Stimulated activated CD4-positive, alpha-beta T cell treated with anti-CD3 and anti-CD28 coated beads, Interleukin-1b, Interleukin-23, amount 100 ng/mL, for 1 hour (primary cell): ENCODE results near the gene TRAF2.
A peak's percentile ranks its signal among the peaks of the same experiment; 100 is the strongest.
"Not testable (repeated sequence)": the region's sequence is repeated elsewhere in the genome, so short reads cannot be mapped to it uniquely, and the experiment has no call there.

Source experiments
- DNase-seq, 2 donors: peaks; one replicate each; pipeline ENCODE4 v3.0.0-alpha.2; 2020; ENCODE audit warnings: low read depth in 2 of 2

The TRAF2 gene

GRCh38 chr9:136882109-136882946 lies 4.0 kb upstream of the TRAF2 start:
- DNase-seq = peak; percentile 74 to 91

DNA sequence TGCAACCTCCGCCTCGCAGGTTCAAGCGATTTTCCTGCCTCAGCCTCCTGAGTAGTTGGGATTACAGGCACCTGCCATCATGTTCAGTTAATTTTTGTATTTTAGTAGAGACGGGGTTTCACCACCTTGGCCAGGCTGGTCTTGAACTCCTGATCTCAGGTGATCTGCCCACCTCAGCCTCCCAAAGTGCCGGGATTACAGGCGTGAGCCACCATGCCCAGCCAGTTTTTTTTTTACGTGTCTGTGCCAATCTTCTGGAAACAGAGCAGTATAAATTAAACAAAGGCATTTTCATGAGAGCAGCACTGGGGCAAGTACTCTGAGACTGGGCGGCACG lies 3.4 kb upstream of the TRAF2 start:
- DNase-seq = not testable (repeated sequence)

GRCh38 chr9:136883670-136884069 lies 2.6 kb upstream of the TRAF2 start:
- DNase-seq = not testable (repeated sequence)

DNA sequence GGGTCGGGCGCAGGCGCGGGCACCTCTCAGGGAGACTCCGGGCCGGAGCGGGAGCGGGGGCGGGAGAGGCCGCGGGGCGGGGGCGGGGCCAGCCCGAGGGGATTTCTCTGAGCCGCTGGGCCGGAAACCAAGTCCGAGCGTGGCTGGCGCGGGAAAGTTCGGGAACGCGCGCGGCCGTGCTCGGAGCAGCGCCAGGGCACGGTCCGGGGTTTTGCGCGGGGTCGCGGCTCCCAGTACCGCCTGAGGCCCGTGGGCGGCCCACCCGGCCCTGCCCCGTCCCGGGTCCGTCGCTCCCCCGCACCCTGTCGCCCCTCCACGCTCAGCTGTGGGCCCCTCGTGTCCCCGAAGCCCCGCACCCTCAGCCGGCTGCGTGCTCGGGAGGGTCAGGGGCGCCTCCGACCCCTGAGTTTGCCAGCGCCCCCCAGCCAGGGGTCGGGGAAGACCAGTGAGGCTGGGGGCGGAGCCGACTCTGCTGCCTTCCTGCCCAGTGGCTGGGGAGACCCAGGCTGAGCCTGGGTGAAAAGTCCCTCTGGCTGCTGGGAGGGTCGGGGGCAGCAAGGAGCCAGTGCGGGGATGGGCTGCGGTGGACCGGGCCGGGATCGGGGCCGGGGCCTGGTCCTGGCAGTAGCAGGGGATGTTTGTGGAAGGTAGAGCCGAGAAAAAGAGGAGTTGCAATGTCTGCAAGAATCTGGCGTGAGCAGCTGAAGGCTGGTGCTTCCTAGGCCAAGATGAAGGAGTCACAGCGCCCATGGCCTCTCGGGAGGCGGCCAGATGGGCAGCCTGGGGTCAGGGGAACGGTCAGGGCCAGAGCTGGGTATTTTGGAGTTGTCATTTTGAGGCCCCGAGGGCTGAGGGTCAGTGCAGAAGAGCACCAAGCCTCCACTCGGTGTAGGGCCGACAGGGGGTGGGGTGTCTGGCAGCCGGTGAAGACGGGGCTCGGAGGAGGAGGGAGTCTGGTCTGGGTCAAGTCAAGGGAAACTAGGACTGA lies 588 bp downstream of the TRAF2 start:
- DNase-seq = no peak

GRCh38 chr9:136888454-136888853 lies 2.1 kb downstream of the TRAF2 start:
- no peak for DNase-seq

GRCh38 chr9:136889858-136890257 lies 3.5 kb downstream of the TRAF2 start:
- DNase-seq = no peak

DNA sequence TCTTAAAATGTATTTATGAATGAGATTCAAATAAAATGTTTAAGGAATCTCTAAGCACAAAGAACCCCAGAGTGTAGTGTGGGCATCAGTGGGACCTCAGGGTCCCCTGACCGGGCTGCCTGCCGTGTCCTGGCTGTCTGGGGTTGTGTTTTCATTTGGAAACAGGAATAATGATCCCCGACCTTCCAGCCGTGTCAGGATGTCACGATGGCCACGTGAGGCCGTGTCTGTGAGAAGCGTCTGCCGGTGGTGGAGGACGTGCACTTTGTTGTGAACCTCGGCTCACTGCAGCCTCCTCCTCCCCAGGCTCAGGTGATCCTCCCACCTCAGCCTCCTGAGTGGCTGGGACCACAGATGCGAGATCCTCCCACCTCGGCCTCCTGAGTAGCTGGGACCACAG lies 4.3 kb downstream of the TRAF2 start:
- DNase-seq = no peak

DNA sequence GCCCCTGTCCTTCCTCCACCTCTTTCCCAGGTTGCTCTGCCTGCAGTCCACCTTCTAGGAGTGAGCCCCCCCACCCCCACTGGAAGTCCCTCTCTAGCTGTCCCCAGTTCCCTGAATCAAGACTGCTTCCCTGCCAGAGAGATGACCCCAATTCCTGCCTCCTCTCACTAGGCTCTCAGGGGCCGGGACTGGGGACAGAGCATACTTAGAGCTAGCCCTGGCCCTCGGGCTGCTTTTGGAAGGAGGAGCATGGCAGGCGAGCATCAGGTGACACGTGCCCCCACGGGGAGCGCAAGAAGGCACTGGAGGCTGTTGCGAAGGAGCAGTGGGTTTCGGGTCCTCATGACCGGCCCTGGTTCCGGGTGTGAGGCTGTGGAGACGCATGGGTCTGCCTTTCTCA lies 9.7 kb downstream of the TRAF2 start:
- no peak for DNase-seq

DNA sequence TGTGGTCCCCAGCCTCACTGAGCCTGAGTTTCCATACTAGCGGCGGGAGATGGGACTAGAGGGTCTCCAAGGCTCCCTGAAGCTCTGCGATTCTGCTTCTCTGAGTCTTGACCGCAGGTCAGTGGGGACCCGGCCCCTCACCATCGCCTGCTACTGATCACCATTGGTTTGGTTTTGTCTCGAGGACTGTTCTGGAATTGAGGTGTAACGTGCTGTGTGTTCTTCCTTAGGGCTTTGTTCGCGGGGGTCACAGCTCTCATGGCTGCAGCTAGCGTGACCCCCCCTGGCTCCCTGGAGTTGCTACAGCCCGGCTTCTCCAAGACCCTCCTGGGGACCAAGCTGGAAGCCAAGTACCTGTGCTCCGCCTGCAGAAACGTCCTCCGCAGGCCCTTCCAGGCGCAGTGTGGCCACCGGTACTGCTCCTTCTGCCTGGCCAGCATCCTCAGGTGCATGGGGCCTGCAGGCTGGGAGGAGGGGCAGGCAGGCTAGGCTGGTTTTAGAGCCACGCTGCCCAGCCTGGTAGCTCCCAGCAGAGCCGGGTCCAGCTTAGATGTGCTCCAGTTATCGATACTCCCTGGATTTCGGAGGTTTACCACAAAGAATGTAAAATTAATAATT lies 12.3 kb downstream of the TRAF2 start:
- no peak for DNase-seq

- no peak for DNase-seq
These were observed 12.9 kb downstream of the TRAF2 start for GRCh38 chr9:136899196-136899595.

- no peak for DNase-seq
These were observed 14.2 kb downstream of the TRAF2 start for GRCh38 chr9:136900556-136900955.

GRCh38 chr9:136900988-136901515 lies 14.7 kb downstream of the TRAF2 start:
- no peak for DNase-seq

DNA sequence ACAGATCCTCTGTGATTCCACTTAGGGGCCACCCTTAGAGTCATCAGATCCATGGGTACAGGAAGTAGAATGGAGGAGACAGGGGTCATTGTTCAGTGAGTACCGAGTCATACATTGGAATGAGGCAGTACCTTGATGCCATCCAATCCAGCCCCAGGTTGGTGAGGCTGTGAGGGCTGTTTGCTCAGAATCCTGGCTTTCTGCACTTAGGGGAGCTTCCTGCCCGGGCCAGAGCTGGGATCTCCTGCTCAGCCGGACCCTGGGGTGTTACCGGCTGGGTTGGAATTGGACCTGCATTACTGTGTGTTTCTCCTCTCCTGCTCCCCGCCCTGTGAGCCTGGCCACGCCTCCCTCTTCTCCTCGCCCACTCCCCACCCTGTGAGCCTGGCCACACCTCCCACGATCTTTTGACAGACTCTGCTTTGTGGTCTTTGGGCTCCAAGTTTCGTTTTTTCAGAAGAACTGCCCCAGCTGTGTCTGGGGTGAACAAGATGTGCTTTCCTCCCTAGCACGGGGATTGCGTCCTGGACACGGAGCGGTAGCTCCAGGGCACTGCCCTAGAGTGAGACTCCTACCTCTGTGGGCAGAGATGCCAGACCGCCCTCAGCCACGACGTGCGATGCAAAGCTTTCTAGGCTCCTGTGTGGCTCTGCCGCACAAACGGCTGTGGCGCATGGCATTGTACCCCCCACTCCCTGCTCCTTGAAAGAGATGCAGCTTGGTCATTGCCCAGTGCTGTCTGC lies 15.4 kb downstream of the TRAF2 start:
- DNase-seq = peak; percentile 30 to 61

DNA sequence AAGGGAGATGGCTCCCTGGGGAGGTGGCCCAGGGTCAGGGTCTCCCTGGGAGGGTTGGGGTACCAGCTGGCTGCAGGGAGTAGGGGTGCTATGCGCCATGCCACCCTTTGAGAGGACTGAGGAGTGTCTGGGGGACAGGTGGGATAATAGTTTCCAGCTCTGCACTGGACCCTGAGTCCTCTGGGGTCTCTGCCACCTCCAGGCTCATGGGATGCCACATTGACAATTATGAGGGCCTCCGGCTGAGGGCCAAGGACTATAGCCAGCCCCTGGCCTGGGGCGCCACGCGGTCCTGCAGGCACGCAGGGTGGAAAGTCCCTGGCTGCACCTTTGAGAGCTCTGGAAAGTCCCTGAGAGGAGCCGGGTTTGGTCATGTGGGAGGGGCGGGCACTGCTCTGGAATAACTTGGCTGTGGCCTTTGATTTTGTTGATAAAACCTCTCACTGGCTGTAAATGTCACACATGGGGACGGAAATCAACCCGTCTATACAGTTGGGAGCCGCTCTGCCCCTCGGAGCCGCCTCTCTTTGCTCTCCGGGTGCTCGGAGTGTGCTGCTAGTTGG lies 16.0 kb downstream of the TRAF2 start:
- DNase-seq = peak; percentile 75 to 76

- no peak for DNase-seq
These were observed 16.8 kb downstream of the TRAF2 start for GRCh38 chr9:136903041-136903554.

- DNase-seq = no peak
These were observed 19.9 kb downstream of the TRAF2 start for GRCh38 chr9:136906266-136906665.

- DNase-seq = no peak
These were observed 20.9 kb downstream of the TRAF2 start for GRCh38 chr9:136907011-136907914.

- no peak for DNase-seq
These were observed 24.0 kb downstream of the TRAF2 start for GRCh38 chr9:136910197-136910900.

- no peak for DNase-seq
These were observed 24.6 kb downstream of the TRAF2 start for GRCh38 chr9:136910901-136911245.
